HepG2 (cell line): Measurements from ENCODE around the gene ANKZF1. TPM values are rescaled to one million over a fixed set of nuclear protein-coding genes. Genes with fewer than 3 reads are reported as not detected.

Experiments used
- POLR2G ChIP-seq: fragments of 200-400 bp; formaldehyde crosslinking; IDR thresholded peaks from 2 replicates; pipeline ENCODE4 v1.6.1; 2018; ENCODE audit warnings: mild to moderate bottlenecking, low read depth, low read length, moderate library complexity
- SAP130 ChIP-seq: IDR thresholded peaks from 2 replicates; pipeline ENCODE4 v1.6.1; 2016; ENCODE audit warnings: low read depth
- SKI ChIP-seq: fragments of 450-650 bp; IDR thresholded peaks from one replicate; pipeline ENCODE4 v1.6.1; 2018; ENCODE audit warnings: mild to moderate bottlenecking; ENCODE audit not compliant: partially characterized antibody
- SP5 ChIP-seq: IDR thresholded peaks from 2 replicates; pipeline ENCODE4 v1.6.1; 2016; ENCODE audit warnings: low read depth, borderline replicate concordance
- SRY ChIP-seq: sonication (generic); formaldehyde crosslinking; IDR thresholded peaks from 2 replicates; pipeline ENCODE4 v1.8.0; 2022; ENCODE audit warnings: mild to moderate bottlenecking, missing genetic modification reagents
- ZBTB8A ChIP-seq: sonication (generic); formaldehyde crosslinking; IDR thresholded peaks from 2 replicates; pipeline ENCODE4 v1.4.0; 2020; ENCODE audit warnings: mild to moderate bottlenecking, low read depth, missing genetic modification reagents, borderline replicate concordance
- ZFP90 ChIP-seq: sonication (generic); formaldehyde crosslinking; IDR thresholded peaks from 2 replicates; pipeline ENCODE4 v1.8.0; 2022; ENCODE audit warnings: missing genetic modification reagents, mild to moderate bottlenecking, inconsistent platforms, borderline replicate concordance
- ZNF331 ChIP-seq: sonication (generic); formaldehyde crosslinking; IDR thresholded peaks from 2 replicates; pipeline ENCODE4 v1.4.0; 2020; ENCODE audit warnings: missing genetic modification reagents
- ZNF430 ChIP-seq: sonication (generic); formaldehyde crosslinking; IDR thresholded peaks from 2 replicates; pipeline ENCODE4 v1.9.0; 2021; ENCODE audit warnings: mild to moderate bottlenecking, missing genetic modification reagents
- ZNF652 ChIP-seq: IDR thresholded peaks from 2 replicates; pipeline ENCODE4 v1.6.1; 2016; ENCODE audit warnings: low read depth, borderline replicate concordance
- ZNF768 ChIP-seq: sonication (generic); formaldehyde crosslinking; IDR thresholded peaks from 2 replicates; pipeline ENCODE4 v1.4.0; 2020; ENCODE audit warnings: missing genetic modification reagents
- ZNF816 ChIP-seq: sonication (generic); formaldehyde crosslinking; IDR thresholded peaks from 2 replicates; pipeline ENCODE4 v1.8.0; 2022; ENCODE audit warnings: missing genetic modification reagents, mild to moderate bottlenecking, borderline replicate concordance
- polyA plus RNA-seq, 8 experiments: library from polyadenylated mRNA; depleted of rRNA in 3 of 8; stranded (reverse) in 7 of 8; unstranded in 1 of 8; fragments of >200 nt; fragmentation: Illumina TruSeq in 4 of 8; extraction: Trizol in 4 of 8; gene quantifications; 2 replicates each; pipeline versions ENCODE4 v1.2.1 to v1.2.3, GENCODE V29; 2011 to 2016; ENCODE audit warnings: low read depth in 4 of 8, missing spikeins in 1 of 8, mixed read lengths in 1 of 8; ENCODE audit not compliant: insufficient read depth in 1 of 8
- total RNA-seq, 5 experiments: library from RNA; depleted of rRNA; stranded (reverse); fragments of >200 nt; fragmentation: Illumina TruSeq; extraction: Trizol; gene quantifications; 2 replicates each; pipeline ENCODE4 v1.2.3, GENCODE V29; 2016; ENCODE audit warnings: low read depth in 1 of 5
- TF ChIP-seq, protein P1 (sequence below): sonication (generic); formaldehyde crosslinking; IDR thresholded peaks from 2 replicates; pipeline ENCODE4 v1.8.1; 2023; ENCODE audit warnings: mild to moderate bottlenecking, moderate library complexity, missing genetic modification reagents
- TF ChIP-seq, protein P2 (sequence below): sonication (generic); formaldehyde crosslinking; IDR thresholded peaks from 2 replicates; pipeline ENCODE4 v1.4.0; 2020; ENCODE audit warnings: mild to moderate bottlenecking, missing genetic modification reagents

ANKZF1 gene
- total and polyA plus RNA-seq, 2 of the 13 experiments (the other 11 are each of a cell fraction or from before 2014, with no cell fraction given): 25.3 to 128 TPM

DNA sequence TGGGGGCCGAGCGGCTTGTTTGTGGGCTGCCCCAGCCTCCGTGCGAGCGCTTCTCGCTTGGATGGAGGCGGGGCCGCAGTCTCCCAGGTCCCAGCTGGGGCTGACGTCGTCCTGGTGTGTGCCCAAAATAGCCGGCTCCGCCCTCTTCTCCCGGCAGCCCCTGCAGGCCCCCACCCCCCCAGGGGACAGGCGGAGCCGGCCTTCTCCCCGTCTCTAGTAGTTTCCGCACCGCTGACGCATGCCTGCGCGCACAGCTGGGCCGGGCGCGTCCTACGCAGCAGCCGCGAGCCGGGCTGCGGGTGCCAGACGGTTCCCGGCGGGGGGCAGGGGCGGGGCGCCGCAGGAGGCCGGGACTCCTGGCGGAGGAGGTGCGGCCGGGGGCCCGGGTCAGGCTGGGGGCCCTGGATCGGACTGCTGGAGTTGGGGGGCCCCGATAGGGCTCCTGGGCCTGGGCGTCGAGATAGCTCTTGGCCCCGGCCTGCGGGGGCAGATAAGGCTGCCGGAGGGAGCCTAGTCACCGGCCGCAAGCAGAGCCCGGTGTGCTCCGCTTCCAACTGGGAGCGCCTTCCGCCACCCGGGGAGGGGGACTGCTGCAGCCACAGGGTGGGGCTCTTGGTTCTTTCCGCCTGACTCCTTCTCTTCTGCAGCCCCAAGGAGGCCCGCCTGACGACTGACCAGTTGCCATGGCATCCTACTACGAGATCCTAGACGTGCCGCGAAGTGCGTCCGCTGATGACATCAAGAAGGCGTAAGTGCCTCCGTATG, 49.7 kb downstream of the ANKZF1 start, which contains the start of gene DNAJB2 (continued):
- TF ChIP-seq SP5 (peak; percentile 96), ZNF768 (CRISPR knock-in tag) (peak; percentile 57; the same call in 1 of the 2 replicates), ZNF430 (peak; percentile 45; the same call in 1 of the 2 replicates), ZNF652 (CRISPR knock-in tag) (no peak), ZNF816 (peak; percentile 70; the same call in 1 of the 2 replicates), SRY (CRISPR knock-in tag) (peak; percentile 59; the same call in 1 of the 2 replicates), SAP130 (peak; percentile 98), SKI (peak; percentile 54), ZFP90 (CRISPR knock-in tag) (peak; percentile 78; the same call in 1 of the 2 replicates), ZNF331 (CRISPR knock-in tag) (peak; percentile 78; the same call in 1 of the 2 replicates), POLR2G (peak; percentile 85), ZBTB8A (CRISPR knock-in tag) (no peak)
- TF ChIP-seq, protein P1, sequence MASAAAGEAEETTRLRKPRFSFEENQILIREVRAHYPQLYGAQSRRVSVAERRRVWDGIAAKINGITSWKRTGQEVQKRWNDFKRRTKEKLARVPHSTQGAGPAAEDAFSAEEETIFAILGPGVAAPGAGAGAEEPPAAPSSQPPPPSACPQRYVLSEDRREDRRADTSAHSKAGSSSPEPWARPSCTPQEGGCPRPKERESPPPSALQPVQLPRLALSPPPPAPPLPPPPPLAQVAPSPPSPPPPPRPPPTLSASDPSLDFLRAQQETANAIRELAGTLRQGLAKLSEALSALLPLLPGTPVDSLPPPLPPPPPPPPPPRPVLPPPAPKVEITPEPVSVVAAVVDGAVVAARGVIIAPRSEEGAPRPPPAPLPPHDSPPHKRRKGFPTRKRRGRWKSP: peak; percentile 85; the same call in 1 of the 2 replicates
- TF ChIP-seq, protein P2, sequence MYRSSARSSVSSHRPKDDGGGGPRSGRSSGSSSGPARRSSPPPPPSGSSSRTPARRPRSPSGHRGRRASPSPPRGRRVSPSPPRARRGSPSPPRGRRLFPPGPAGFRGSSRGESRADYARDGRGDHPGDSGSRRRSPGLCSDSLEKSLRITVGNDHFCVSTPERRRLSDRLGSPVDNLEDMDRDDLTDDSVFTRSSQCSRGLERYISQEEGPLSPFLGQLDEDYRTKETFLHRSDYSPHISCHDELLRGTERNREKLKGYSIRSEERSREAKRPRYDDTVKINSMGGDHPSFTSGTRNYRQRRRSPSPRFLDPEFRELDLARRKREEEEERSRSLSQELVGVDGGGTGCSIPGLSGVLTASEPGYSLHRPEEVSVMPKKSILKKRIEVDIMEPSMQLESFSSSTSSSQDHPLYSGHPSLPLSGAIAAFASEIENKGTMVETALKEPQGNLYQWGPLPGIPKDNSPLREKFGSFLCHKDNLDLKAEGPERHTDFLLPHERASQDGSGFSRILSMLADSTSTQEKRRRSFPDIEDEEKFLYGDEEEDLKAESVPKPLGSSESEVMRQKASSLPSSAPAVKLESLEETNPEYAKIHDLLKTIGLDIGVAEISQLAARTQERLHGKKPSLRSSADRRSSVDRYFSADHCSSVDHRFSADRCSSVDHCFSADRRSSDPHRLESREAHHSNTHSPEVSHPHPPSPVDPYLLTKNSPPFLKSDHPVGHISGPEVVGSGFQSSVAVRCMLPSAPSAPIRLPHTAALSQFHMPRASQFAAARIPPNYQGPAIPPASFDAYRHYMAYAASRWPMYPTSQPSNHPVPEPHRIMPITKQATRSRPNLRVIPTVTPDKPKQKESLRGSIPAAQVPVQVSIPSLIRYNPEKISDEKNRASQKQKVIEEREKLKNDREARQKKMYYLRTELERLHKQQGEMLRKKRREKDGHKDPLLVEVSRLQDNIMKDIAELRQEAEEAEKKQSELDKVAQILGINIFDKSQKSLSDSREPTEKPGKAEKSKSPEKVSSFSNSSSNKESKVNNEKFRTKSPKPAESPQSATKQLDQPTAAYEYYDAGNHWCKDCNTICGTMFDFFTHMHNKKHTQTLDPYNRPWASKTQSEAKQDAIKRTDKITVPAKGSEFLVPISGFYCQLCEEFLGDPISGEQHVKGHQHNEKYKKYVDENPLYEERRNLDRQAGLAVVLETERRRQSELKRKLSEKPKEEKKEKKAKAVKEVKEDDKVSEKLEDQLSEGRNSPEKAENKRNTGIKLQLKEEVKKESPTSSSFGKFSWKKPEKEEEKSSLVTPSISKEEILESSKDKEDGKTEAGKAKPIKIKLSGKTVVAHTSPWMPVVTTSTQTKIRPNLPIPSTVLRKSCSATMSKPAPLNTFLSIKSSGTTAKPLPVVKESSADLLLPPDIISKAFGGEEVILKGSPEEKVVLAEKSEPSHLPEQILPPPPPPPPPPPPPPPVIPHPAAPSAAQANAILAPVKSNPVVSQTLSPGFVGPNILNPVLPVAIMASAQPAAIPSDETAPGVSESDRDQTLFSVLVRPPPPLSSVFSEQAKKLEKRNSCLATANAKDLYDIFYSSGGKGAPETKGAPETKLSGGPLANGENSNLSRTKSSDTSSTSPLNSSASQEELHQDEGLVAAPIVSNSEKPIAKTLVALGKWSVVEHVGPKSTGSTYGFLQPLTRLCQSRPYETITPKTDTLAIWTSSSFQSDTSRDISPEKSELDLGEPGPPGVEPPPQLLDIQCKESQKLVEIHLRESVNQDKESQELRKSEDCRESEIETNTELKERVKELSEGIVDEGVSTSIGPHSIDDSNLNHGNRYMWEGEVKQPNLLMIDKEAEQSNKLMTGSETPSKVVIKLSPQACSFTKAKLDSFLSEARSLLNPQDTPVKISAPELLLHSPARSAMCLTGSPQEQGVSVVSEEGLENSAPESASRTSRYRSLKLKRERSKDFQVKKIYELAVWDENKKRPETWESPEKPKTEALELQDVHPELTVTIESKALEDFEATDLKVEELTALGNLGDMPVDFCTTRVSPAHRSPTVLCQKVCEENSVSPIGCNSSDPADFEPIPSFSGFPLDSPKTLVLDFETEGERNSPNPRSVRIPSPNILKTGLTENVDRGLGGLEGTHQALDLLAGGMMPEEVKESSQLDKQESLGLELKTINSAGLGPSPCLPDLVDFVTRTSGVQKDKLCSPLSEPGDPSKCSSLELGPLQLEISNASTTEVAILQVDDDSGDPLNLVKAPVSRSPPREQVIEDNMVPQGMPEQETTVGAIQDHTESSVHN (CRISPR knock-in tag): no peak
